Right lobe of liver (tissue), 6 donors: ENCODE data around the gene RAB11B. TPM values are rescaled to one million over a fixed set of nuclear protein-coding genes. Genes with fewer than 3 reads are reported as not detected.

ENCODE experiments used
- ATAC-seq, 4 donors: fragments of 200-7000 bp; cut with Tn5 transposase; one replicate each; pipeline ENCODE4 v1.9.1; 2020; ENCODE audit warnings: mild to moderate bottlenecking in 4 of 4, moderate library complexity in 4 of 4
- DNase-seq, 3 donors: peaks; one replicate each; pipeline ENCODE4 v3.0.0-alpha.2; 2020
- H3K27ac ChIP-seq, 3 donors: fragments of 200-600 bp; one replicate each; pipeline ENCODE4 v1.8.0; 2022
- H3K27me3 ChIP-seq, 2 donors: fragments of 200-600 bp; one replicate each; pipeline ENCODE4 v1.8.0; 2022
- H3K36me3 ChIP-seq, 4 donors: fragments of 200-600 bp; sonication (generic) in 1 of 4; one replicate each; pipeline versions ENCODE4 v1.5.1 to v1.8.0; 2017 to 2022; ENCODE audit warnings: control low read depth in 1 of 4
- H3K4me1 ChIP-seq, 4 donors: fragments of 200-600 bp; sonication (generic) in 1 of 4; one replicate each; pipeline versions ENCODE4 v1.5.1 to v1.8.0; 2017 to 2022; ENCODE audit warnings: control low read depth in 1 of 4
- H3K4me3 ChIP-seq, 3 donors: fragments of 200-600 bp; one replicate each; pipeline ENCODE4 v1.8.0; 2022
- H3K9me3 ChIP-seq, 4 donors: fragments of 200-600 bp; sonication (generic) in 1 of 4; one replicate each; pipeline versions ENCODE4 v1.5.1 to v1.8.0; 2017 to 2022; ENCODE audit warnings: control low read depth in 1 of 4
- CTCF ChIP-seq, 4 donors: fragments of 200-600 bp in 3 of 4; fragments of 450-650 bp in 1 of 4; IDR thresholded peaks; one replicate each; pipeline versions ENCODE4 v1.5.1 to v1.8.0; 2016 to 2022; ENCODE audit warnings: antibody characterized with exemption in 4 of 4, mild to moderate bottlenecking in 2 of 4
- POLR2A ChIP-seq: fragments of 450-650 bp; IDR thresholded peaks from one replicate; pipeline ENCODE4 v1.6.1; 2017; ENCODE audit warnings: antibody characterized with exemption, mild to moderate bottlenecking
- WGBS: methylation state at CpG from one replicate; pipeline ENCODE4 v1.1.6; 2018; ENCODE audit warnings: low coverage, low lambda C conversion rate; ENCODE audit not compliant: insufficient coverage; ENCODE audit errors: missing lambda C conversion rate; 5-methylcytosine and 5-hydroxymethylcytosine counted together
- intact Hi-C, 2 donors: fragments of 100-400 bp; cut with DNase I; formaldehyde crosslinking; loops; one replicate each; pipeline versions ENCODE4 v1.11.2 to v1.14.1; 2022
- total RNA-seq, 6 experiments: library from RNA; depleted of rRNA in 2 of 6; stranded (reverse); fragments of >200 nt in 2 of 6; fragmentation: NEBNext Ultra II Directional in 3 of 6; extraction: Animal tissue kit (Norgen Biotek cat#: 25700) in 3 of 6; gene quantifications; one replicate each; pipeline versions ENCODE4 v1.1.0 to v1.2.4, GENCODE V29; 2016 to 2023
- donor health status: DM: no; HTN: yes; CAD: no.
- donor health status: DM: no; HTN: no; CAD: no.
- donor health status: DM: no; HTN: no; CAD: no.
- donor health status: DM: no; HTN: yes; CAD: no.
- donor health status: DM: no; HTN: yes; CAD: no.

RAB11B gene
- total RNA-seq, 6 experiments from 2014 or later = 27.2 to 58.0 (median 54.2) TPM

- peak in 2 of 3 donors; percentile 44 to 64 for DNase-seq
- intact Hi-C loops = no loop called here
- ATAC-seq = peak; percentile 30 to 57 (median 34)
- H3K9me3 ChIP-seq = no peaks in the 10 kb centered on the region
- no peaks in the 10 kb centered on the region for H3K36me3 ChIP-seq
- H3K27me3 ChIP-seq = no peaks in the 10 kb centered on the region
- peak overlapping the region in 2 of 3 donors; percentile 27 to 100 for H3K4me3 ChIP-seq
- TF ChIP-seq POLR2A = peak; percentile 20
- no peak for TF ChIP-seq CTCF (IDR thresholded peaks at IDR 0.05)
- H3K27ac ChIP-seq = peak overlapping the region; percentile 80 to 100 (median 99)
- peaks cover 0 to 52% (median 22%) of the 10 kb centered on the region in 4 donors for H3K4me1 ChIP-seq
- 38% methylated on average over 15 of the region's 16 CpGs for WGBS
Observed at GRCh38 chr19:8387688-8388611, 2.2 kb upstream of the RAB11B start.

- H3K4me3 ChIP-seq = peak overlapping the region in 2 of 3 donors; percentile 95 to 100
- H3K27ac ChIP-seq = peak overlapping the region; percentile 80 to 100 (median 99)
- TF ChIP-seq CTCF (IDR thresholded peaks at IDR 0.05) (no peak), POLR2A (no peak)
- peaks cover 0 to 58% (median 25%) of the 10 kb centered on the region in 4 donors for H3K4me1 ChIP-seq
- intact Hi-C loops = no loop called here
- no peaks in the 10 kb centered on the region for H3K9me3 ChIP-seq
- no peaks in the 10 kb centered on the region for H3K27me3 ChIP-seq
- WGBS = 22% methylated on average over 2 of the region's 2 CpGs
- ATAC-seq = no peak
- H3K36me3 ChIP-seq = no peaks in the 10 kb centered on the region
- DNase-seq = no peak
Observed at GRCh38 chr19:8388612-8388958, 1.6 kb upstream of the RAB11B start.

- ATAC-seq (peak; percentile 67 to 85 (median 78)), DNase-seq (peak; percentile 98 to 99 (median 99))
- Histone ChIP-seq H3K9me3 (no peaks in the 10 kb centered on the region), H3K27me3 (no peaks in the 10 kb centered on the region), H3K4me1 (peaks cover 0 to 64% (median 26%) of the 10 kb centered on the region in 4 donors), H3K36me3 (no peaks in the 10 kb centered on the region), H3K27ac (peak overlapping the region; percentile 99 to 100 (median 100)), H3K4me3 (peak overlapping the region; percentile 95 to 100 (median 99))
- intact Hi-C loops = no loop called here
- TF ChIP-seq POLR2A = no peak
- no peak for TF ChIP-seq CTCF (IDR thresholded peaks at IDR 0.05)
- 2% methylated on average over 21 of the region's 28 CpGs for WGBS
Observed at GRCh38 chr19:8390617-8390981, 439 bp downstream of the RAB11B start.

- intact Hi-C loops = no loop called here
- Histone ChIP-seq H3K4me3 (peak overlapping the region in 2 of 3 donors; percentile 13 to 32), H3K9me3 (no peaks in the 10 kb centered on the region), H3K27me3 (no peaks in the 10 kb centered on the region), H3K27ac (peak overlapping the region; percentile 69 to 83 (median 76)), H3K36me3 (no peaks in the 10 kb centered on the region), H3K4me1 (peaks cover 0 to 70% (median 27%) of the 10 kb centered on the region in 4 donors)
- TF ChIP-seq CTCF (IDR thresholded peaks at IDR 0.05) = no peak
- no peak for TF ChIP-seq POLR2A
- ATAC-seq (no peak), DNase-seq (peak in 2 of 3 donors; percentile 34 to 62)
- WGBS = 11% methylated on average over 3 of the region's 23 CpGs
Observed at GRCh38 chr19:8391198-8392016, 1.2 kb downstream of the RAB11B start.
